OCI-LY3 (cell line): ENCODE results near the gene ZNF423.

Experiments used
- H2AFZ ChIP-seq: fragments of 200-600, 300-600 bp; shearing (Covaris generic); 2 replicates; pipeline ENCODE4 v1.6.0; 2014; ENCODE audit warnings: antibody characterized with exemption, low read depth, low read length
- H3K27ac ChIP-seq: fragments of 200-600, 300-600 bp; sonication (generic); 2 replicates; pipeline ENCODE4 v1.5.1; 2014; ENCODE audit warnings: mild to moderate bottlenecking, low read length, moderate library complexity, mixed read lengths
- H3K27me3 ChIP-seq: fragments of 200-600, 300-600 bp; sonication (generic); 2 replicates; pipeline ENCODE4 v1.6.1; 2014; ENCODE audit warnings: low read depth, low read length, mixed read lengths
- H3K36me3 ChIP-seq: fragments of 200-600, 300-600 bp; sonication (generic); replicated peaks from 2 replicates; pipeline ENCODE3; 2014; ENCODE audit warnings: low read depth, low read length, mixed read lengths
- H3K4me1 ChIP-seq: fragments of 300-600, 200-600 bp; sonication (generic); 2 replicates; pipeline ENCODE4 v1.6.1; 2014; ENCODE audit warnings: low read length, mixed read lengths
- H3K4me2 ChIP-seq: fragments of 200-600, 300-600 bp; sonication (generic); 2 replicates; pipeline ENCODE4 v1.6.1; 2014; ENCODE audit warnings: low read length, mixed read lengths
- H3K4me3 ChIP-seq: fragments of 300-600, 200-600 bp; sonication (generic); 2 replicates; pipeline ENCODE4 v1.5.1; 2014; ENCODE audit warnings: antibody characterized with exemption, mild to moderate bottlenecking, low read length, moderate library complexity
- H3K79me2 ChIP-seq: fragments of 300-600, 200-600 bp; shearing (Covaris generic); 2 replicates; pipeline ENCODE4 v1.6.1; 2014; ENCODE audit warnings: mild to moderate bottlenecking, low read length, mixed read lengths
- H3K9ac ChIP-seq: fragments of 300-600, 200-600 bp; shearing (Covaris generic); 2 replicates; pipeline ENCODE4 v1.6.0; 2014; ENCODE audit warnings: mild to moderate bottlenecking, low read length, moderate library complexity
- H3K9me3 ChIP-seq: fragments of 200-600, 300-600 bp; shearing (Covaris generic); 2 replicates; pipeline ENCODE4 v1.6.1; 2014; ENCODE audit warnings: low read length, mixed read lengths; ENCODE audit not compliant: insufficient read depth
- H4K20me1 ChIP-seq: fragments of 200-600, 300-600 bp; sonication (generic); 2 replicates; pipeline ENCODE4 v1.6.1; 2016; ENCODE audit warnings: low read length, mixed read lengths; ENCODE audit not compliant: insufficient read depth
- CTCF ChIP-seq: fragments of 200-600, 300-600 bp; sonication (generic); IDR thresholded peaks from 2 replicates; pipeline ENCODE4 v1.5.1; 2014; ENCODE audit warnings: antibody characterized with exemption, low read length, low read depth
- EZH2phosphoT487 ChIP-seq: fragments of 200-600 bp; shearing (Covaris generic); IDR thresholded peaks from 2 replicates; pipeline ENCODE4 v1.6.1; 2018; ENCODE audit warnings: antibody characterized with exemption, mixed run types, low read depth

Gene ZNF423

GRCh38 chr16:49811644-49812334 lies 44.1 kb downstream of the ZNF423 start:
- Histone ChIP-seq H3K79me2 (no peaks in the 10 kb centered on the region), H3K4me2 (no peak overlapping the region), H3K9ac (no peak overlapping the region), H3K4me3 (no peak overlapping the region), H2AFZ (no peak overlapping the region), H4K20me1 (no peaks in the 10 kb centered on the region), H3K9me3 (no peaks in the 10 kb centered on the region), H3K27me3 (peaks cover 9% of the 10 kb centered on the region; the same call in 1 of the 2 replicates), H3K4me1 (no peaks in the 10 kb centered on the region), H3K36me3 (no peaks in the 10 kb centered on the region), H3K27ac (no peak overlapping the region)
- TF ChIP-seq CTCF (no peak), EZH2phosphoT487 (no peak)

GRCh38 chr16:49810831-49811230 lies 45.1 kb downstream of the ZNF423 start:
- no peak overlapping the region for H3K4me2 ChIP-seq
- H4K20me1 ChIP-seq = no peaks in the 10 kb centered on the region
- H3K27me3 ChIP-seq = peaks cover 11% of the 10 kb centered on the region; the same call in 1 of the 2 replicates
- H3K4me3 ChIP-seq = no peak overlapping the region
- H3K36me3 ChIP-seq = no peaks in the 10 kb centered on the region
- H3K9ac ChIP-seq = no peak overlapping the region
- no peak overlapping the region for H3K27ac ChIP-seq
- no peak for TF ChIP-seq CTCF
- TF ChIP-seq EZH2phosphoT487 = no peak
- H3K9me3 ChIP-seq = no peaks in the 10 kb centered on the region
- no peaks in the 10 kb centered on the region for H3K79me2 ChIP-seq
- H2AFZ ChIP-seq = no peak overlapping the region
- H3K4me1 ChIP-seq = no peaks in the 10 kb centered on the region

- Histone ChIP-seq H3K79me2 (no peaks in the 10 kb centered on the region), H3K27ac (no peak overlapping the region), H3K9me3 (no peaks in the 10 kb centered on the region), H3K4me1 (no peaks in the 10 kb centered on the region), H3K27me3 (0 out of 2 replicates have a peak, but pooled peaks cover 13% of the 10 kb centered on the region), H3K36me3 (no peaks in the 10 kb centered on the region), H3K4me3 (no peak overlapping the region), H3K4me2 (no peak overlapping the region), H3K9ac (no peak overlapping the region), H2AFZ (no peak overlapping the region), H4K20me1 (no peaks in the 10 kb centered on the region)
- no peak for TF ChIP-seq EZH2phosphoT487
- no peak for TF ChIP-seq CTCF
Observed at GRCh38 chr16:49809561-49809960, 46.4 kb downstream of the ZNF423 start.

GRCh38 chr16:49809062-49809461 lies 46.9 kb downstream of the ZNF423 start:
- H4K20me1 ChIP-seq = no peaks in the 10 kb centered on the region
- H3K27ac ChIP-seq = no peak overlapping the region
- no peaks in the 10 kb centered on the region for H3K9me3 ChIP-seq
- no peak overlapping the region for H3K9ac ChIP-seq
- no peaks in the 10 kb centered on the region for H3K36me3 ChIP-seq
- no peak overlapping the region for H2AFZ ChIP-seq
- no peaks in the 10 kb centered on the region for H3K79me2 ChIP-seq
- H3K27me3 ChIP-seq = 0 out of 2 replicates have a peak, but pooled peaks cover 13% of the 10 kb centered on the region
- no peak overlapping the region for H3K4me2 ChIP-seq
- TF ChIP-seq EZH2phosphoT487 (no peak), CTCF (no peak)
- no peak overlapping the region for H3K4me3 ChIP-seq
- no peaks in the 10 kb centered on the region for H3K4me1 ChIP-seq
